Measurements from ENCODE around the gene ACIN1. TPM values are rescaled to one million over a fixed set of nuclear protein-coding genes. Genes with fewer than 3 reads are reported as not detected.
A peak's percentile ranks its signal among the peaks of the same experiment; 100 is the strongest.

Gene ACIN1
- total and polyA plus RNA-seq, 3 experiments from 2014 or later, result 15.1 to 198 (median 195) TPM

DNA sequence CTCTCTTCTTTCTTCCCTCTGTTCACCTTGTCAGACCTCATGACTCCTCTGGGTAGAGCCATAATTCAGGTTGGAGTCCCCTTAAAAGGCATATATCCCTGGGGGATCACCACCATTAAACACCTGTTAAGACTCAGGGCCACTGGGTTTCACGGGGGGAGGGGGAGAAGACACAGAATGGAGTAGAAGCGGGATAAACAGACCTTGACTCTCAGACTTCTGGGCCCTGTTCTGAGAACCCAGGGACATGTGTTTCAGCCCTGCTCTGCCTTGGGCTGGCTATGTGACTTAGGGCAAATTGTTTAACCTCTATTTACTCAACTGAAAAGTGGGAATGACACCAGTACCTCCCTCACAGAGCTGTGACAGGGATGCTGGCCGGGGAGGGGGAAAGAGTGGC lies 42.3 kb downstream of the ACIN1 start:
- Histone ChIP-seq H3K9me3 (ENCODE audit: low read length) (no peaks in the 10 kb centered on the region), H3K4me1 (ENCODE audit: insufficient read depth, low read length) (peaks cover 14% of the 10 kb centered on the region), H3K27ac (ENCODE audit: low read depth, low read length) (no peak overlapping the region), H3K4me3 (ENCODE audit: low read length) (no peak overlapping the region), H3K27me3 (ENCODE audit: insufficient read depth, low read length, poor library complexity, severe bottlenecking) (no peaks in the 10 kb centered on the region), H3K36me3 (ENCODE audit: insufficient read depth, low read length) (no peaks in the 10 kb centered on the region)
- Mint-ChIP-seq H3K4me1 (peaks cover 11 to 14% (median 12%) of the 10 kb centered on the region in 3 donors), H3K27ac (peak overlapping the region in 1 of 8 donors; percentile 43), H3K9me3 (no peaks in the 10 kb centered on the region), H3K36me3 (no peaks in the 10 kb centered on the region), H3K4me3 (peak overlapping the region in 1 of 7 donors; percentile 29), H3K27me3 (no peaks in the 10 kb centered on the region)
- no peak for DNase-seq
- ChIA-PET POLR2A (no interaction called here), CTCF (interaction anchor here (1.4 to 21.2 kb wide), 2 partner anchors 16 to 67 kb away, joined by 4 to 732 read pairs; partner anchors contain the start of gene AJUBA)

DNA sequence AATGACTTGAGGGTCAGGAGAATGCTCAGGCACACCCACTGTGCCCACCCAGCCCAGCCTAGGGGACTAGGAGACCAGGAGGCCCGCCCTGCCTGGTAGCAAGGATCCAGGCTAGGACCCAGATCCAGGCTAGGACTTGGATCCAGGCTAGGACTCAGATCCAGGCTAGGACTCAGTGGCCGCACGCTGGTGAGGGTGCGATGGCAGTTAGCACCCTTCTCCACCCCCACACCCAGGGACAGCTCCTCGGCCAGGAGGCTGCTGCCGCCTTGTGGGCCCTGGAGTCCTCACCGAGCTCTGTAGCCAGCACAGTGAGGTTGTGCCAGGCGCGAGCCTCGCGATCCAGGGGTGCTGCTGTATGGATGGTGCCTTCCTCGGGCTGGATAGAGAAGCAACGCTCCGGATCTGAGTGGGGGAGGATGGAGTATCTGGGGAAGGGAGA lies 42.7 kb downstream of the ACIN1 start:
- Mint-ChIP-seq H3K4me1 (peaks cover 11 to 14% (median 12%) of the 10 kb centered on the region in 3 donors), H3K27me3 (peaks cover 2 to 4% of the 10 kb centered on the region in 2 donors), H3K36me3 (no peaks in the 10 kb centered on the region), H3K9me3 (no peaks in the 10 kb centered on the region), H3K4me3 (no peak overlapping the region), H3K27ac (peak overlapping the region in 1 of 8 donors; percentile 50)
- Histone ChIP-seq H3K9me3 (ENCODE audit: low read length) (no peaks in the 10 kb centered on the region), H3K4me3 (ENCODE audit: low read length) (no peak overlapping the region), H3K4me1 (ENCODE audit: insufficient read depth, low read length) (peaks cover 14% of the 10 kb centered on the region), H3K36me3 (ENCODE audit: insufficient read depth, low read length) (no peaks in the 10 kb centered on the region), H3K27ac (ENCODE audit: low read depth, low read length) (no peak overlapping the region), H3K27me3 (ENCODE audit: insufficient read depth, low read length, poor library complexity, severe bottlenecking) (no peaks in the 10 kb centered on the region)
- no peak for DNase-seq
- ChIA-PET POLR2A (no interaction called here), CTCF (interaction anchor here (21.2 kb wide), 1 partner anchor 67 kb away, joined by 732 read pairs; the partner anchor contains the start of gene AJUBA)

GRCh38 chr14:23051141-23052057 lies 43.5 kb downstream of the ACIN1 start:
- Mint-ChIP-seq H3K36me3 (no peaks in the 10 kb centered on the region), H3K27ac (no peak overlapping the region), H3K9me3 (no peaks in the 10 kb centered on the region), H3K4me1 (peaks cover 5 to 6% (median 6%) of the 10 kb centered on the region in 3 donors), H3K4me3 (no peak overlapping the region), H3K27me3 (peaks cover 2 to 5% of the 10 kb centered on the region in 2 donors)
- CTCF ChIA-PET, result interaction anchor here (1.0 to 21.2 kb wide), 2 partner anchors 10 to 66 kb away, joined by 3 to 732 read pairs; partner anchors contain the start of gene AJUBA
- DNase-seq, result no peak
- no peaks in the 10 kb centered on the region for H3K9me3 ChIP-seq (ENCODE audit: low read length)
- H3K4me1 ChIP-seq (ENCODE audit: insufficient read depth, low read length), result peaks cover 6% of the 10 kb centered on the region
- POLR2A ChIA-PET, result no interaction called here
- no peak overlapping the region for H3K27ac ChIP-seq (ENCODE audit: low read depth, low read length)
- H3K4me3 ChIP-seq (ENCODE audit: low read length), result no peak overlapping the region
- H3K36me3 ChIP-seq (ENCODE audit: insufficient read depth, low read length), result no peaks in the 10 kb centered on the region
- no peaks in the 10 kb centered on the region for H3K27me3 ChIP-seq (ENCODE audit: insufficient read depth, low read length, poor library complexity, severe bottlenecking)

DNA sequence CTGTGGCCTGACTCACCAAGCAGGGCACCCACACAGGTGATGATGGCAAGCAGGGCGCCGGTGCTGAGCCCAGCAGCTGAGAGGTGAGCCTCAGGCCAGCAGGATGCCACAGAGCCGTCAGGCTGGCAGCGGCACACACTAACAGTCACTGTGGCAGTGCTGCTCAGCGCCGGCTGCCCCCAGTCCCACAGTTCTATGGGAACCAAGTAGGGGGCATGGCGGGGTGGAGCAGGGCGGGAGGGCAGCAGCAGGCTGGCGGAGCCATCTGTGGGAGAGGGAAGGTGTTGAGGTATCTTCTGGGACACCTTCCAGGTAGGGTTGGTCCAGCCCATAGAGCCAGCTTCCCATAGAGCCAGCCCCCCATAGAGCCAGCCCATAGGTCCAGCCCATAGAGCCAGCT lies 45.9 kb downstream of the ACIN1 start:
- POLR2A ChIA-PET, result interaction anchor here (0.6 kb wide), 1 partner anchor 61 kb away, joined by 5 read pairs; no protein-coding TSS in a partner anchor
- H3K27ac ChIP-seq (ENCODE audit: low read depth, low read length), result no peak overlapping the region
- H3K27me3 ChIP-seq (ENCODE audit: insufficient read depth, low read length, poor library complexity, severe bottlenecking), result no peaks in the 10 kb centered on the region
- no peaks in the 10 kb centered on the region for H3K36me3 ChIP-seq (ENCODE audit: insufficient read depth, low read length)
- H3K4me3 ChIP-seq (ENCODE audit: low read length), result no peak overlapping the region
- no peaks in the 10 kb centered on the region for H3K36me3 Mint-ChIP-seq
- H3K4me1 Mint-ChIP-seq, result no peaks in the 10 kb centered on the region
- CTCF ChIA-PET, result interaction anchor here (1.5 to 21.2 kb wide), 2 partner anchors 9 to 64 kb away, joined by 4 to 732 read pairs; partner anchors contain the start of gene AJUBA
- DNase-seq, result no peak
- H3K27ac Mint-ChIP-seq, result no peak overlapping the region
- H3K27me3 Mint-ChIP-seq, result peaks cover 2 to 8% of the 10 kb centered on the region in 2 donors
- no peaks in the 10 kb centered on the region for H3K9me3 ChIP-seq (ENCODE audit: low read length)
- H3K4me3 Mint-ChIP-seq, result no peak overlapping the region
- H3K9me3 Mint-ChIP-seq, result no peaks in the 10 kb centered on the region
- H3K4me1 ChIP-seq (ENCODE audit: insufficient read depth, low read length), result no peaks in the 10 kb centered on the region

DNA sequence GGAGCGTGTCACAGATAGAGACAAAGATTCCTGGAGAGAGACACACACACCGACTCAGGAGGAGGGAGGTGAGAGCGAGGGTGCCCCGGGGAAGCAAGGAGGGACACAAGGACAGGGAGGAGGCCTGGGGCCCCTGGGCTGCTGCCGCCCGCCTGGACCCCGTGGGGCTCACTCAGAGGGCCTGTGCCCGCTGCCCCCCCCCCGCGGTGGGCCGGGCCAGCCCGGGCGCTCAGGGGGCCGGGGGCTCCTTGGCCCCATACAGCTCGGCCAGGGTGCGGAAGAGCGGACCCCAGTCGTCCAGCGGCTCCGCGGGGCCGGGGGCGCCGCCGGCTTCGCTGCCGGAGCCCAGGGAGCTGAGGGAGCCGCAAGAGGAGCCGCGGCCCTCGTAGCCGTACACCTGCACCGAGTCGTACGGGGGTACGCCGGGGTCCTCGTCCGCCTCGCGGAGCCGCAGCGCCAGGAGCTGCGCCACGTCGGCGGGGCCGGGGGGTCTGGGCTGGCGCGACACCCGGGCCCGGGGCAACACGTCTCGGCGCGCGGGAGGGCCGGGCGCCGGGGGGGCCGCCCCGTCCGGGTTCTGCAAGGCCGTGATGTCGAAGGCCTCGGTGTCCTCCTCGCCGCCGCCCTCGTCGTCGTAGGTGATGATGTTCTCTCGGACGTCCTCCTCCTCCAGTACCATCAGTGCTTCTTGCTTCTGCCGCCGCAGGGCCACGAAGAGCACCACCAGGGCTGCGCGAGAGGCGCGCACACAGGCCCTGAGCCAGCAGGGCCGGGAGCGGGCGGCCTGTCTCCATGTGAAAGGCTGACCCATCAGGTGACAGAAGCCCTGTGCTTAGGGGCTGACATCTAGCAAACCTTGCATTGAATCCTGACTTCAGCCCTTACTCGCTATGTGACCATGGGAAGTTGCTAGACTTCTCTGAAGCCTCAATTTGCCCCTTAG lies 46.9 kb downstream of the ACIN1 start:
- no peaks in the 10 kb centered on the region for H3K36me3 ChIP-seq (ENCODE audit: insufficient read depth, low read length)
- POLR2A ChIA-PET, result no interaction called here
- no peak for DNase-seq
- H3K9me3 ChIP-seq (ENCODE audit: low read length), result no peaks in the 10 kb centered on the region
- H3K27ac ChIP-seq (ENCODE audit: low read depth, low read length), result no peak overlapping the region
- Mint-ChIP-seq H3K9me3 (no peaks in the 10 kb centered on the region), H3K27ac (no peak overlapping the region), H3K4me1 (no peaks in the 10 kb centered on the region), H3K4me3 (no peak overlapping the region), H3K36me3 (no peaks in the 10 kb centered on the region), H3K27me3 (peaks cover 2 to 8% of the 10 kb centered on the region in 2 donors)
- no peaks in the 10 kb centered on the region for H3K27me3 ChIP-seq (ENCODE audit: insufficient read depth, low read length, poor library complexity, severe bottlenecking)
- H3K4me3 ChIP-seq (ENCODE audit: low read length), result no peak overlapping the region
- H3K4me1 ChIP-seq (ENCODE audit: insufficient read depth, low read length), result no peaks in the 10 kb centered on the region
- CTCF ChIA-PET, result interaction anchor here (1.3 to 21.2 kb wide), 2 partner anchors 54 to 63 kb away, joined by 3 to 732 read pairs; partner anchors contain the start of gene AJUBA

DNA sequence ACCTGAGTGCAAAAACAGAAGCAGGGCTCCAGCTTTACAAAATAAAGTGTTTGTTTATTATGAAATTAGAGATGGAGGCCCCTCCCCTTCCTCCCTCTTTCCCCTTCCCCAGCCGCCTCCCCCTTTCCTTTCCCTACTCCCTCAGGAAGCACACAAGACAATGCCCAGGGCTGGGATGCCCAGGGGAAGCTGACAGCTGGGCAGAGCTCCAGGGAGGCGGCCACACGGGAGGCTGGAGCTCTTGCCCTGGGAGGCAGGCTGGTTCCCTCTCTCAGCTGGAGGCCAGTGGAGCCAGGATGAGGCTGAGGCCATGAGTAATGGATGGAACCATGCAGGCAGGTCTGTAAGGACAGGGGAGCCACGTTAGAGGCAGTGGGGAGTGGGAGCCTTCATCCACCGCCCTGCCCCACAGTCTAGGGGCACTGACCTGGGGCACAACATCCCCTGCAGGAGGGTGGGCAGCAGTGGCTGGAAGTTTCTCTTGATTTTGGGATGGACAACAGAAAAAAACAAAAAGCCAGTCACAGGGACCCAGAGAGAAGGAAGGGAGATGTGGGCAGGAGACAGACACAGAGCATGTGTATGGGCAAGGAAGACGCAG lies 47.8 kb downstream of the ACIN1 start:
- H3K27ac ChIP-seq (ENCODE audit: low read depth, low read length), result no peak overlapping the region
- ChIA-PET POLR2A (no interaction called here), CTCF (interaction anchor here (1.3 to 1.8 kb wide), 2 partner anchors 11 to 53 kb away, joined by 3 to 4 read pairs; partner anchors contain the start of gene CDH24)

More for the DNA sequence above, 47.8 kb downstream of the ACIN1 start:
- Mint-ChIP-seq H3K9me3 (no peaks in the 10 kb centered on the region), H3K27ac (no peak overlapping the region), H3K4me1 (no peaks in the 10 kb centered on the region), H3K36me3 (no peaks in the 10 kb centered on the region), H3K4me3 (no peak overlapping the region), H3K27me3 (peaks cover 2 to 8% of the 10 kb centered on the region in 2 donors)
- Histone ChIP-seq H3K9me3 (ENCODE audit: low read length) (no peaks in the 10 kb centered on the region), H3K4me1 (ENCODE audit: insufficient read depth, low read length) (no peaks in the 10 kb centered on the region), H3K36me3 (ENCODE audit: insufficient read depth, low read length) (no peaks in the 10 kb centered on the region), H3K27me3 (ENCODE audit: insufficient read depth, low read length, poor library complexity, severe bottlenecking) (no peaks in the 10 kb centered on the region), H3K4me3 (ENCODE audit: low read length) (no peak overlapping the region)
- DNase-seq, result no peak

Data from CD8-positive, alpha-beta memory T cell (primary cell).